NCI-H146 treated with DMSO at 0.1 percent for 48 hours (cell line): Measurements from ENCODE around the gene LRP1-AS.
"Not testable (repeated sequence)": the region's sequence is repeated elsewhere in the genome, so short reads cannot be mapped to it uniquely, and the experiment has no call there.

ENCODE experiments used
- DNase-seq: peaks from one replicate; lab custom pipeline; 2025; ENCODE audit not compliant: unreplicated experiment; lab: John Stamatoyannopoulos, UW

LRP1-AS gene

DNA sequence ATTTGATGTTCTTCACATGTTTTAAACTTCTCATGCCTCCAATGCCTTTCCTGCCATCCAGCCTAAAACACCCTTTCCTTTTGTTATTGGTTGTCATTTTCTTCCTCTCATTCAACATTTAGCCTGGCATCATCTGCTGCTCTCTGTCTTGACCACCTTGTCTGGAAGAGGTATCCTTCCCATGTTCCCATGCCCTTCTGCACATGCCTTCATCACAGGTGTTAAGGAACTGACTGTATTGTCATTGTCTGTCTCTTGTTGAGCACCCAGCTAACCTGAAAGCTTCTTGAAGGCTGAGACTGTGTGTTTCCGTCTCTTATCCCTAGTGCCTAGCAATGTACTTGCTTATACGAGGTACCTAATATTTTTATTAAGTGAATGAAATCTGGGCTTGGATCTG is 23.6 kb downstream of the LRP1-AS start:
- no peak for DNase-seq

DNA sequence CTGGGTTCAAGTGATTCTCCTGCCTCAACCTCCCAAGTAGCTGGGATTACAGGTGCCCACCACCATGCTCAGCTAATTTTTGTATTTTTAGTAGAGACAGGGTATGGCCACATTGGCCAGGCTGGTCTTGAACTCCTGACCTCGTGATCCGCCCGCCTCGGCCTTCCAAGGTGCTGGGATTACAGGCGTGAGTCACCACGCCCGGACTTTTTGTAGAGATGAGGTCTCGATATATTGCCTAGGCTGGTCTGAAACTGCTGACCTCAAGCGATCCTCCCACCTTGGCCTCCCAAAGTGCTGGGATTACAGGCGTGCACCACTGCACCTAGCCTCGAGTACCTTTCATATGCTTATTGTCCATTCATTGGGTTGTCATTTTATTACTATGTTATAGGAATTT is 26.7 kb downstream of the LRP1-AS start:
- not testable (repeated sequence) for DNase-seq

DNA sequence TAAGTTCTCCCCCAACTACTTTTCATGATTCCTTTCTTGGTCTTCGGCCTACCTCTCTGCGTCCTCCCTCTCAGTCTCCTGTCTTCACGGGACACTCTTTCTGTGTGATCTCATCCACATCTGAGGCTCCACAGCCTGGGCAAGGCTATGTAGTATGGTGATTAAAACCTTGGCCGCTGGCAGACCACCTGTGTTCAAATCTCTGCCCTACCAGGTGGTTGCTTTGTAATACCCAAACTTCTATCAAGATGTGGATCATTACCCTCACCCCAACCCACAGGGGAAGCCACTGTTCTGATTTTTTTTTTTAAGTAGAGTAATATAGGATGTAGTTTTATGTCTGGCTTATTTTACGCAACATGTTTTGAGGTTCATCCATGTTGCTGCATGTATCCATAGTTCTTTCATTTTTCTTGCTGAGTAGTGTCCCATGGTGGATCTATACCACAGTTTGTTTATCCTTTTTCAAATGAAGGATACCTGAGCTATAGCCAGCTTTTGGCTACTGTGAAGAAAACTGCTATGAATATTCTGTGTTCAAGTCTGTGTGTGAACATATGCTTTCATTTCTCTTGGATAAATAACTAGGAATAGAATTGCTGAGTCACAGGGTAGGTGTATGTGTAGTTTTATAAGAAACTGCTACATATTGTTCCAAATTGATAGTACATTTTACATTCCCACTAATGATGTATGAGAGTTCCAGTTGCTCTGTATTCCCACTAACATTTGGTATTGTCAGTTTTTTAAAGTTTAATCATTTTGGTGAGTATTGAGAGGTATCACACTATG is 27.9 kb downstream of the LRP1-AS start:
- DNase-seq = no peak

DNA sequence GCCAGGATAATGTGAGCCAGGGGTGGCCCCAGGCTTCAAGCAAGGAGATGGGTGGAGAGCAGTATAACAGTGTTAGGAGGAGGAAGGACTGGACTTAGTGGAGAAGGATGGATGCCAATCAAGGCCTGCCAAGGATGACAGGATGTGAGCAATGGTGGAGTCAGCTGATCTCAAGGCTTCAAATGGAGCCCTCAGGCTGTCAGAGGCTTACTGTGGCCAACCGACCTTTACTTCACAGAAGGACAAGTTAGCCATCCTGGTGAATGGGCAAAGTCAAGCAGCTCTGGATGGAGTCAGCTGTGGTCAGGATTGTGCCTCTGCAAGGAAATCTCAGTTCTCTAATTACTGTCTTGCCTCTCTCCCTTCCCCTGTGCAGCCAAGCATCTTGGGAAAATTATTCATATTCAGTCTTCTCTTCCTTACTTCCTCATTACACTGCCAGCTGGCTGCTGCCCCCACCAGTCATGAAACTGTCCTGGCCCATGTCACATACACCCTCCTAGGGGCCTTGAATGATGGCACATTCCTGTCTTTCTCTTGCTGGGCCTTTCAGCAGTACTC is 28.6 kb downstream of the LRP1-AS start:
- no peak for DNase-seq

DNA sequence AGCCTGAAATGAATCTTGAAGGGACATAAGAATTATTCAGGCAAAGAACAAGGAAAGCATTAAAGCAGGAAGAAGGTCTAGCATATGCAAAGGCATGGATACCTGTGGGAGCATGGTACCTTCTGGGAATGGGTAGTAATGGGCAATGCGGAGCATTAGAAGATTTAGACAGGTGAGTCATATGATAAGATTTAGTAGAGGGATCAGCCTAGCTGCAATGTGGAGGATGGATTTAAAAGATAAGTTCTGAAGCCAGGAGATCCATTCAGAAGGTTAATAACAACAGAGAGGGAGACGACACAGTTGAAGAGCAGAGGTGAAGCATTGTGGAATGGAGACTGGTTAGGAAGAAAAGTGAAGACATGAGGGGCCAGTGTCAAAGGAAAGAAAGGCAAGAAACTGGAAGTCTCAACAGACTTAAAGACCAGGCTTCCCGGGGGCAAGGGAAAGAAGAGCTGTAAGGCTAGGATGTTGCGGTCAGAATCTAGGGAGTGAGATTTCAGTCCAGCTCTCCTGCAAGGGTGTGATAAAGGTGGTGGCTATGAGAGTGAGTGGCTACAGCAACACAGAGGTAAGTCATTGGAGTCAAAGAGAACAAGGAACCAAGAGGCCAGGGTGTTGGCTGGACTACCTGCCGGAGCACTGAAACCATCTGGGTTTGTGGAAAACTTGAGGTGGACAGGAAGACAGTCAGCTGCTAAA is 30.7 kb downstream of the LRP1-AS start:
- DNase-seq = no peak

DNA sequence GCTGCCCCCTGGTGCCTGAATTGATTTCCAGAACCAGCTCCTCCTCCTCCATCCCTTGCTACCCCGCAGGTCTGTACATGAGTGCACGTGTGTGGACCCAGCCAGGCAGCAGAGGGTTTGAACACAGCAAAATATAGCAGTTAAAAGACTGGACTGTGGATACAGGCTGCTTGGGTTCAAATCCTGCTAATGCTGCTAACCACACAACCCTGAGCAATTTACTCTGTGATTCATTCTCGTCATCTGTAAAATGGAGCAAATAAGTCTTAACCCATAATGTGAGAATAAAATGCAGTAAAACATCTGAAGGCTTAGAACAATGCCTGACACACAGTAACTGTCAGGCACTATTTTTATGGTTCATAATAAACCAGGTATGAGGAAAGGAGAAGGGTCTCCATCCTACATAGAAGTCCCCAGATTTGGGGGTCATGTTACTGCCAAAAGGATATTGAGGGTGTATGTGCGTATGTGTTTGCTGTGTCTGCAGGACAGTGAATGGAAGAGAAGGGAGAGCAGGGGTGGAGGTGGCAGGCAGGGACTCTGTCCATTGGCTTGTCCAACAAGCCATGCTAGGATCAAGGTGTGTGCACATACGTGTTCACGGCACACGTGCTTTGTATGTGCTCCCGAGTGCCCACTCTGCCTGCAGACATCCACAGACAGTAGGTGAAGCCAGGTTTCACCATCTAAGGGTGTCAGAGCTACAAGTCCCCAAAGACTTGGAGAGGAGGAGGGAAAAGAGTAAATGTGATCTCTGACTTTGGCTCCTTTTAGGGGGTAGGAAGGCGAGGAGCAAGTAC is 34.7 kb downstream of the LRP1-AS start:
- no peak for DNase-seq

DNA sequence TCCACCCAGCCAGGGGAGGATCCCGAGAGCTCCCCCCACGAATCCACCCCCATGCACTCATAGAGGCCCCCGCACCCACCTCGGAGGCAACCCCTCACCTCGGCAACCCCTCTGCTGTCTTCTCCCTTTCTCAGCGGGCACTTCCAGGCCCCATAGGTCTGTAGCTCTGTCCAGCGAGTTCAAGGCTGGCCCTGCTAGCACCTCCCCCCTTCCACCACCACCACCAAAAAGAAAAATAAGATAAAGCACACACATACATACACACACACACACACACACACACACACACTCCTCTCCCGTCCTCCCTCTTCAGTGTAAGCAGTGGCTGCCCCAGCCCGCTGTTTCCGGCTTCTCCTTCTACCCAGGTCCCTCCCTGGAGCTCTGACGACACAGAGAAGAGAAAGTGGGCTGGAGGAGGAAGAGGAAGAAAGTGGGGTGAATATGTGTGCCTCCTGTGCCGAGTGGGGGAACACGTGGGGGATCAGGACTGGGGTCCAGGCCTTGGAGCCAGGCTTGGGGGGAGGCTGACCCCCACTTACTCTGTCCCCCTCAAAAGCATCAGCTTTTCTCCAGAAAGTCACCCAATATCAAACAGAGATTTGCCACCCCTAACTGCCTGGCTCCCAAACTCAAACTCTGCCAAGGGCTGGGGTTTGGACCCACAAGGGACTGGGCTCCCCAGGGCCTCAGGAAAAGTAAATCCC is 36.2 kb downstream of the LRP1-AS start, which contains the start of gene STAT6:
Gene STAT6 (minus strand): TSS at position 332 of the 704 bp plus-strand sequence. CDS start 3,084 bp downstream, outside the sequence.
- peak; percentile 12 for DNase-seq

DNA sequence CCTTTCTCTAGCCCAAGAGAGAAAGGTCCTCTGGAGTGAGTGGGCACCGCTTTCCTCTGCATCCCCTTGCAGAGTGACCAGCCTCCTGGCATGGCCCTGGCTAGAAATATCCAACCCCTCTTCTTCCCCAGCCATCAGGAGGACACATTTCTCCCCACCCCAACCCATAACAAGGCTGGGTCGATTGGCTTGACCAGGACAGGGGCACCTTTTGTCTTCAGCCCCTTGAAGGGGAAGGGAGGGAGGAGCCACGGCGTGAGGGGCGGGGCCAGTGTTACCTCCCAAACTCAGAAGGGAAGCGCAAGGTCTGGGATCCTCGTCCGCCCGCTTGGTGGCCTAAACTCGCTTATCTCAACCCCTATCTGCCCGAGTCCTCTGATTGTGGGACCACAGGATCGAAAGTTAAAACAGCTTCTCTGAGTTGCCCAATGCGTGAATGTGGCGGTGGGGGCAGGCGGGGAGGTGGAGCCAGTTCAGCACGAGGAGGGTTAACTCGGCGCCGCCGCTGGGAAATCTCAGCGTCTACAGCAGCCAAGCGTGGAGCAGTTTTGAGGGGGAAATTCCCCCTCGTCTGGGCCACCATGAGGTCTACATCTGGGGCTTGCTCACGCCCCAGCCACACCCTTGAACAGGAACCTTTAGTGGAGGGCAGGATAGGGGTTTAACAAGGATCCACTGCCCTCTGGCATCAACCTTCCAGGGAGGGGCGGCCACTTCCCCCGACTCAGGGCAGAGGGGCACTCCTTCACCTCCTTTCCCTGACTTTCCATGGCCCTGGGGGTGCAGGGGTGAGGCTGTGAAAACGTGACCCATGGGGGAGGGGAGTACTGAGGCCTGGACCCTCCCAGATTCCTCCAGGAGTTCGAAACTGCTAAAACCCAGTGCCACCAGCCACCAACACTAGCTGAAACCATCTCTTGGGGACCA is 37.1 kb downstream of the LRP1-AS start:
- DNase-seq = no peak

DNA sequence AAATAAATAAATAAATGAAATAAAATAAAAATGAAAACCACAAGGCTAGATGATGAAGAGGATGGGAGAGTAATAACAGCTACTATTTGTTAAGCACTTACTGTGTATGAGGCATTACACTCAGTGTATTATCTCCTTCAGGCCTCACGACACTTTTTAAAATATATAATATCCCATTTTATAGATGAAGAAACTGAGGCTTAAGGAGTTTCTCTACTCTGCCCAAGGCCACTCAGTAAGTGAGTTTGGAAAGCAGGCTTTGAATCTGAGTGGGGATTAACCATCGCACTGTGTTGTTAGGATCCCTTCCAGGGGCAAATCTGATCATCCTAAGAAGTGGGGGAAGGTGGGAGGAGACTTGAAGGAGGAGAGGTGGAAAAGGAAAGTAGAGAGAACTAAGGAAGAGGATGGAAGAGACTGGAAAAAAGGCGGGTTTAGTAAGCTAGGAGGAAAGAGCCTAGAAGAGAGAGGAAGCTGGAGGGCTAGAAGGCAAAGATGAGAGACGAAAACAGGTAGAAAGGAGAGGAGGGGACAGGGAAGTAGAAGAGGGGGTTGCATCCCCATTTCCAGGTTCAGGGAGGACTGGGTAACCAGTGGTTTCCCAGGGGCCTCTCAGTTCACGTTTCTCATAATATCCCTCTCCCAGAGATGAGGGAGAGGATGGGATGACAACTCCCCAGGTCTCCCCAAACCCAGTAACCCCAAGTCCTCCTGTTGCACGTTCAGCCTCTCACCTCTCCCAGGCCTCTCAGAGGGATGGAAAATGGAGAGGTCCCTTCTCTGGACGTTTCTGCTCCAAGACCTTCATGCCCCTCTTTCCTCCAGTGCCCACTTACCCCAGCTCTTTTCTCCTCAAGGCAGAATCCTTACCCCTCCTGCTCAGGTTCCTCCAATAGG is 38.0 kb downstream of the LRP1-AS start:
- no peak for DNase-seq

DNA sequence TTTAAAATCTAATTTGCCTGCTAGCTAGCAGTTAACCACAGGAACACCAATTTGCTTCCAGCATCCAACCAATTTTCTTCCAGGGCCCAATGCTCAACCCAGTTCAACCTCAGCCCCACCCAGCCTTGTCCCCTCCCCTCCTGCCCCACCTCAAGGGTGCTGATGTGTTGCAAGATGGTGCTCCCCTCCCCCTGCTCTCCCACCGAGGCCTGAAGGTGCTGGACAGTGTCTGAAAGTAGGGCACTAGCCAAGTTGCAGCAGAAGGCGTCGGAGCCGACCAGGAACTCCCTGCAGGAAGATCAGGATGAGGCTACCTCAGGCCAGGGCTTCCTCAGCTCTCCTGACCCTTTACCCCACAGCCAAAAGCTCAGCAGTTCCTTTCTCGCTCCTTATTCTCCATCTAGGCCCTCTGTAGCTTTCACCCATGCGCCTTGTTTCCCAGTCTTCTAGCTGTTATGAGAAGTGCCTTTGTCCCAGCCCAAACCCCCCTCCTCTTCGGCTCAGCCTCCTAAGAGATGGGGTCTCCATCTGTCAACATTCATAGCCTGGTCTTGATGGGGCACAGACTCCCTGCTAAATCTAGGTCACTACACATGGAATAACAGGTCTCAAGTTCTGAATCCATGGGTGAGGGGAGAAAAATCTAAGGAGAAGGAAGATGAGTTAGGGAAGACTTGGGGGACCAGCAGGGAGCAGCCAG is 39.8 kb downstream of the LRP1-AS start:
- no peak for DNase-seq

DNA sequence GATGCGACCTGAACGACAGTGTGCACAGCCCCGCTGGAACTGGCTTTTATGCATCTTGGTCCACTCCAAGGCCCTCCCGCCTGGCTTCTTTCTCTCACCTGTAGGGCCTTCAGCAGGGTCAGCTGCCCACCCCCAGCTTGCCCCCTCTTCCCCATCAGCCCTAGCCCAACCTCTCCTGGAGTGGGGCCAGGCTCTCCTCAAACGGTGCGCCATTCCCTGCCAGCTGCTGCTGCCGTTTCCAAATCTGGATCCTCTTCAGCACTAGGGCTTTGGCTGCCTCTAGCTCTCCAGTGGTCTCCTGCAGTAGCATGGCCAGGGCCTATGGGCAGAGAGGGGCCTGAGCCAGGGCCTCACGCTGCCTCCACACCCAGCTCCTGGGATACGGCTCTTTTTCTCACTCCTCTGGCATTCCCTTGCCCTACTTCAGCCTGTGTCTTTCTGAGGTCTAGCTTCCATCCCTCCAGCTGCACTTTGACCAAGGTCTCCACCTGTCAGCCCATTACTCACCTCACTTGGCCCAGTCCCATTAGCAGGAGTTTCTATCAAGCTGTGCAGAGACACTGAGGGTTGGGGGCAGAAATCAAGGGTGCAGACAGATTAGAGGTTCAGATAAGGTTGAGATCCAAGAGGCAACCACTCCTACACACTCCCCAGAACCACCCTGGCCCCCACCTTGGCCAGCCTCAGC is 41.3 kb downstream of the LRP1-AS start:
- DNase-seq = no peak

DNA sequence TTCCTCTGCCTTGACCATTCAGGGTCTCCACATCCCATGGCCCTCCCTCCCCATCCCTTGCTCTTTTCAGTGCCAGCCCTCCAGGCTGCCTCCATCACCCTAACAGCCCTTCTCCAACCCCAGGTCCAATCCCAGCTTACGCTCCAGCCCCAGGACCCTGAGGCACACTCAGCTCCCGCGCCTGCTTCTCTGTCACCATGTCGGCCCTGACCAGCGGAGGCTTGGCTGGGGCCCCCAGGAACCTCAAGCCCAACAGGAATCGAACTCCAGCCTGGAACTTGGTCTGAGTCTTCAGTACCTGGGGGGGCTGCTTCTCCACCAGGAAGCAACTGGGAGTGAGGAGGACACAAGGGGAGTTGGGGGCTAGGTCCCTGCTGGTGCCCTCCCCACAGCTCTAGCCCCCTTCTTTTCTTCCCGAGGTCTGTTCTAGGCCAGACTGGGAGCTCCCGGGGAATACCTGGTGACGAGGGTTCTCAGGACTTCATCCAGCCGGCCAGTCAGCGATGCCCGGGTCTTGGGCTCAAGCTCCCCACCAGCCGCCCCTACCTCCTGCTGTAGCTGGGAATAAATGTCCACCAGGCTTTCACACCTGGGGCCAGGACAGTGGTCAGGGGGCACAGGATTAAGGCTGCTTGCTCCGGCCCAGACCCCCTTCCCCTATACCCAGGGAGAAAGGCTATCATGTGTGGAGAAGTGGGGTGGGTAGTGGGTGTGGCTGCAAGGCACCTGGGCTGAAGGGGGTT is 42.2 kb downstream of the LRP1-AS start:
- DNase-seq = no peak

DNA sequence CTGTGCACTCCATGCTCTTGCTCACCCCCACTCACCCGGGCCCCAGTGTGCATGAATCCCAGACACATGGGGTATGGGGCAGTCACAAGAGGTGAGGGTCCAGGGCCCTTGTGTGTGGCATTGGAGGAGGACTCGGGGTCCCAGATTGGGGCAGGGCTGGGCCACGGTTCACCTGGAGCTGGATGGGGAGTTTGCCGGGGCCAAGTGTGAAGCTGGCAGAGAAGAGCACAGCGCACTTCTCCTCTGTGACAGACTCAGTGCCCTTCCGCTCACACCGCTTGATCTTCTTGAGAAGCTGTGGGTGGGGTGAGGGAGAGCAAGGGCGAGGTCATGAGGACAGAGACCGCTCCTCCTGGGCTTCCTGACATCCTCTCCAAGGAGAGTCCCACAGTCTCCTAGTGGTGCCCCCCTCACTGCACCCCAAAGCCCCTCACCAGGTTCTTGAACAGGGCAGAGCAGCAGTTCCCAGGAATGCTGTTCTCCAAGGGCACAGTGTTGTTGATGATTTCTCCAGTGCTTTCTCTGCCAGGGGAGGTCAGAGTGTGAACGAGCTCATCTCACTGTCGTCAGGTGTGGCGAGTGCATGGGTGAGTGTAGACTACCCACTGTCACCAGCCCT is 43.0 kb downstream of the LRP1-AS start:
- DNase-seq = no peak

DNA sequence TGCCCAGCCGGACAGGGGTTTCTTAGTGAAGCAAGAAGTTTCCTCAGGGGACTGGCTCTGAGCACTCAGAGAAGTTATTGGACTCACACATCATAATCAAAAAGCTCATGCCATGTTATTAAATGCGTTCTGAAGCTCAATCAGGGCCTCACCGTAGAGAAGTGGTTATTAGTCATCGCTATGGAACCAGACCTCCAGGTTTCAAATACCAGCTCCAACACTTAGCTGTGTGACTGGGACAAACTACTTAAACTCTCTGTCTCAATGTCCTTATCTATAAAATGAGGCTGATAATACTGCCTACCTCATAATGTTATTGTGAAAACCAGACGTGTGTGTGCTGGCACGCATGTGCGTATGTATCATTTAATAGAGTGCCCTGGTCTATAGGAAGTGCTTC is 43.6 kb downstream of the LRP1-AS start:
- no peak for DNase-seq

DNA sequence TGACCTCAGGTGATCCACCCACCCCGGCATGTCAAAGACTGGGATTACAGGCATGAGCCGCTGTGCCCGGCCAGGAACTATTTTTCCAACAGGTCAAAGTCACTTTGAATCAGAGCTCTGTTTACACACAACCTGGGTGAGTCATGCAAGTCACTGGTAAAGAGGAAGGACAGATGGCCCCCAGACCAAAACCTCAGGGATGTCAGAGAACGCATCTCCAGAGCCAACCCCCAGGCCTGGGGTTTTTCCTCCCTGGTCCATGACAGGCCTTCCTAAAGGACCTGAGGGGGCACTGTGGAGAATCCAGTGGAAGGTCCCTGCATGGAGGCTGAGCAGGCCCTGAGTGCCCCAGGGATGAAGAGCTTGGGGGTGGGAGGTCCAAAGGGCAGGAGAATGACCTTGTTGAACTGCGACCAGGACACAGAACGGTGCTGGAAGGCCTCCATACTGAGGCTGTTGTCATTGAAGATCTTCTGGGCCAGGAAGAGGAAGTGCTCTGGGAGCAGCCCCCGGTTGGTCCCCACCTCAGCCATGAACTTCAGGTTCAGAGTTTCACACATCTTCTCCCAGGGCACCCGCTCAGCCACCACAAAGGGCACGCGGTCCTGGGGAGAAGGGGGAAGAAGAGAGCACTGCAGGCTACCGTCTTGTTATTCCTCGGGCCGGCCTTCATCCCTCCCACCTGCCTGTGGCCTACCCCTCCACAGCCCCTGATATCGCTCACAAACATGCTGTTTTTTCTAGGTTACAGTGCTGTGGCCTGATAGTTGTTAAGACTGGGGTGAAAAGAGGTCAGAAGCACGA is 45.3 kb downstream of the LRP1-AS start:
- no peak for DNase-seq
